Tibial nerve (tissue), 4 donors: Measurements from ENCODE around the gene STMN3. TPM values are rescaled to one million over a fixed set of nuclear protein-coding genes. Genes with fewer than 3 reads are reported as not detected.
A peak's percentile ranks its signal among the peaks of the same experiment; 100 is the strongest.

ENCODE experiments used
- DNase-seq, 2 donors: peaks; one replicate each; pipeline ENCODE4 v3.0.0-alpha.2; 2019; ENCODE audit warnings: low spot score in 2 of 2
- H3K27ac ChIP-seq, 4 donors: fragments of 200-600 bp; sonication (generic) in 3 of 4; one replicate each; pipeline ENCODE4 v1.5.1; 2017 to 2019; ENCODE audit warnings: mild to moderate bottlenecking in 1 of 4
- H3K27me3 ChIP-seq, 2 donors: fragments of 200-600 bp; sonication (generic) in 1 of 2; one replicate each; pipeline versions ENCODE4 v1.5.1 to v1.6.0; 2017 to 2019
- H3K36me3 ChIP-seq, 3 donors: fragments of 200-600 bp; sonication (generic); one replicate each; pipeline ENCODE4 v1.5.1; 2018 to 2019
- H3K4me1 ChIP-seq, 4 donors: fragments of 200-600 bp; sonication (generic) in 3 of 4; one replicate each; pipeline ENCODE4 v1.5.1; 2017 to 2019
- H3K4me3 ChIP-seq, 4 donors: fragments of 200-600 bp; sonication (generic) in 3 of 4; one replicate each; pipeline ENCODE4 v1.5.1; 2017 to 2019; ENCODE audit warnings: mild to moderate bottlenecking in 1 of 4, moderate library complexity in 1 of 4
- H3K9me3 ChIP-seq, 4 donors: fragments of 200-600 bp; sonication (generic) in 3 of 4; one replicate each; pipeline ENCODE4 v1.5.1; 2017 to 2019
- CTCF ChIP-seq, 5 experiments: fragments of 200-600 bp in 3 of 5; fragments of 450-650 bp in 2 of 5; sonication (generic) in 3 of 5; IDR thresholded peaks; one replicate each; pipeline ENCODE4 v1.5.1; 2016 to 2019; ENCODE audit warnings: antibody characterized with exemption in 5 of 5, mild to moderate bottlenecking in 3 of 5, moderate library complexity in 2 of 5
- EP300 ChIP-seq, 2 donors: sonication (generic); formaldehyde crosslinking; IDR thresholded peaks; one replicate each; pipeline ENCODE4 v1.6.1; 2017; ENCODE audit warnings: antibody characterized with exemption in 2 of 2, mild to moderate bottlenecking in 1 of 2
- POLR2A ChIP-seq, 2 donors: fragments of 450-650 bp; IDR thresholded peaks; one replicate each; pipeline ENCODE4 v1.6.1; 2017; ENCODE audit warnings: antibody characterized with exemption in 2 of 2, mild to moderate bottlenecking in 2 of 2, moderate library complexity in 2 of 2
- WGBS, 2 donors: methylation state at CpG; one replicate each; pipeline ENCODE4 v1.1.5; 2018; 5-methylcytosine and 5-hydroxymethylcytosine counted together
- total RNA-seq, 4 donors: library from RNA; depleted of rRNA; stranded (reverse); fragments of >200 nt; gene quantifications; one replicate each; pipeline ENCODE4 v1.1.0, GENCODE V29; 2016

The STMN3 gene
- total RNA-seq, 4 donors from 2014 or later, result 12.3 to 26.4 (median 15.5) TPM

- TF ChIP-seq EP300 (IDR thresholded peaks at IDR 0.05), result no peak
- TF ChIP-seq POLR2A (IDR thresholded peaks at IDR 0.05), result no peak
- no peak for TF ChIP-seq CTCF (IDR thresholded peaks at IDR 0.05)
- Histone ChIP-seq H3K4me3 (no peak overlapping the region), H3K36me3 (peaks cover 0 to 32% (median 0%) of the 10 kb centered on the region in 3 donors), H3K9me3 (no peaks in the 10 kb centered on the region), H3K27me3 (no peaks in the 10 kb centered on the region), H3K27ac (peak overlapping the region; percentile 78 to 97 (median 90)), H3K4me1 (peaks cover 0 to 67% (median 45%) of the 10 kb centered on the region in 4 donors)
- WGBS, 2 donors, result 92 to 93% methylated on average over 10 to 15 of the region's 21 CpGs
- no peak for DNase-seq
Measured at GRCh38 chr20:63685269-63686026, 32.2 kb upstream of the STMN3 start.

- WGBS, 2 donors, result 48 to 52% methylated on average over 16 to 22 of the region's 22 CpGs
- peak in 1 of 2 donors; percentile 46 for DNase-seq
- TF ChIP-seq CTCF (IDR thresholded peaks at IDR 0.05), result no peak
- TF ChIP-seq POLR2A (IDR thresholded peaks at IDR 0.05), result no peak
- TF ChIP-seq EP300 (IDR thresholded peaks at IDR 0.05), result peak in 1 of 2 donors; percentile 45
- Histone ChIP-seq H3K9me3 (no peaks in the 10 kb centered on the region), H3K27me3 (no peaks in the 10 kb centered on the region), H3K36me3 (peaks cover 0 to 52% (median 0%) of the 10 kb centered on the region in 3 donors), H3K27ac (peak overlapping the region in 3 of 4 donors; percentile 59 to 83 (median 79)), H3K4me3 (no peak overlapping the region), H3K4me1 (peaks cover 0 to 48% (median 31%) of the 10 kb centered on the region in 4 donors)
Measured at GRCh38 chr20:63682384-63683139, 29.3 kb upstream of the STMN3 start.

DNA sequence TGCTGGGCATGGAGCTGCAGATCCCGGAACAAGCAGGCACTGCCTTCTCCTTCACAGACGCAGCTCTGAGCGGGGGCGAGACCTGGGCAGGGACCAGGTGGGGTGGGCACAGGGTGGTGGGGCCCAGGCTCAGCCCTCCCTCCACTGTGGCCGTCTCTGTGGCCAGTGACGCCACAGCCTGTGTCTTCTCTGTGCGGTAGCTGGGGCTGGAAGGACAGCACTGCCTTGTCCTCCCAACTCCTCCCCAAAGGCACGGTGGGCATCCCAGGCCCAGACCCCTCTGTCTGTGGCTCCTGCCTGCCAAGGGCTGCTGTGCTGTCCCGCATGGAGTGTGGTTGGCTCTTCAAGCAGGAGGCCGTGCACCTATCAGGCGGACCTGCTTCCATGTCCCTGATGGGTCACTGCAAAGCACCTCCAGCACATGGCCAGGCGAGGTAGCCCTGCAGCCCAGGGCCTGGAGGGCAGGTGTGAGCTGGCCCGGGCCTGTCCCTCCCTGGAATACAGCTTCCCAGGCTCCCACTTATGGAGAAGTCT is 28.5 kb upstream of the STMN3 start:
- 94 to 97% methylated on average over 6 to 8 of the region's 13 CpGs for WGBS, 2 donors
- DNase-seq, result no peak
- peak overlapping the region in 3 of 4 donors; percentile 59 to 83 (median 79) for H3K27ac ChIP-seq
- peaks cover 0 to 61% (median 2%) of the 10 kb centered on the region in 3 donors for H3K36me3 ChIP-seq
- TF ChIP-seq CTCF (IDR thresholded peaks at IDR 0.05), result no peak
- TF ChIP-seq POLR2A (IDR thresholded peaks at IDR 0.05), result no peak
- TF ChIP-seq EP300 (IDR thresholded peaks at IDR 0.05), result no peak
- no peaks in the 10 kb centered on the region for H3K27me3 ChIP-seq
- no peak overlapping the region for H3K4me3 ChIP-seq
- no peaks in the 10 kb centered on the region for H3K9me3 ChIP-seq
- peaks cover 0 to 40% (median 24%) of the 10 kb centered on the region in 4 donors for H3K4me1 ChIP-seq

DNA sequence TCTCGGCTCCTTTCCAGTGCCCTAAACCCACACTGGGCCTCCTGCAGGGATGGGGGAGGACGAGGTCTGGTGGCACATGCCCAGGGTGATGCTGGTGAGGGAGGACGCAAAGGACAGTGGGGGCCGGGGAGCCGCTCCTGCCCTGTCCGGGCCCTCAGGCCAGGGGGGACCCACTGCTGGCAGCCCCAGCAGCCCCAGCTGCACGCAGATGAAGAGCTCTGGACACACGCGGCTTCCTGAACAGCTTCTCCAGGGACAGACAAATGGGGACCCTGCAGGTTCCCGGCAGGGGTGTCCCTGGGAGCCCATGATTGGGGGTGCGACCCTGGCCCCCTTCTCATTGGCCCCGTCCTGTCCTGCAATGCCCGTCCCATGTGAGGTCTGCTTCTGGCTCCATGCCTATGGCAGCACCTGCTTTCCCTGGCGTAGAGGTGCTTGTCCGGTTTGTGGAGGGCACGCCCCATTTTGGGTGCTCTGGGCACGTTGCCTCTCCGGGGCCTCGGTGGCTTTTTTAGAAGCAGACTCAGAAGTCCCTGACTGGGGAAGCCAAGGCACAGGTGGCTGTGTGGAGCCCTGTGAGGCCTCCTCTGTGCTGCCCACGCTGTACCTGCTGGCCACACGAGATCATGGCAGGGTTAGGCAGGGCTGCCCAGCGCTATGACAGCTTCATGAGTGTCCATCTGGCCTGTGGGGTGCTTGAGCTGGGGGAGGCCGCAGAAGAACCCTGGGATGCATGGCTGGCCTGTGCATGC is 27.8 kb upstream of the STMN3 start:
- TF ChIP-seq EP300 (IDR thresholded peaks at IDR 0.05), result no peak
- TF ChIP-seq POLR2A (IDR thresholded peaks at IDR 0.05), result no peak
- no peak for TF ChIP-seq CTCF (IDR thresholded peaks at IDR 0.05)
- Histone ChIP-seq H3K4me1 (peaks cover 0 to 33% (median 17%) of the 10 kb centered on the region in 4 donors), H3K36me3 (peaks cover 0 to 67% (median 2%) of the 10 kb centered on the region in 3 donors), H3K27me3 (no peaks in the 10 kb centered on the region), H3K4me3 (no peak overlapping the region), H3K27ac (no peak overlapping the region), H3K9me3 (no peaks in the 10 kb centered on the region)
- WGBS, 2 donors, result 95% methylated on average over 15 to 16 of the region's 23 CpGs
- DNase-seq, result no peak
